ENCODE data around the gene ISX.
A peak's percentile ranks its signal among the peaks of the same experiment; 100 is the strongest.

Gene ISX

GRCh38 chr22:35114131-35114980 is 48.4 kb downstream of the ISX start:
- peak; percentile 19 for DNase-seq

- no peak for DNase-seq
These were observed 49.6 kb downstream of the ISX start for GRCh38 chr22:35115515-35115914.

- no peak for DNase-seq
These were observed 50.3 kb downstream of the ISX start for GRCh38 chr22:35116269-35116668.

- no peak for DNase-seq
These were observed 50.9 kb downstream of the ISX start for GRCh38 chr22:35116817-35117216.

- DNase-seq: no peak
These were observed 53.5 kb downstream of the ISX start for GRCh38 chr22:35119494-35119893.

- DNase-seq: no peak
These were observed 58.8 kb downstream of the ISX start for GRCh38 chr22:35124691-35125219.

GRCh38 chr22:35126993-35127392 is 61.0 kb downstream of the ISX start:
- DNase-seq: no peak

GRCh38 chr22:35128637-35129036 is 62.7 kb downstream of the ISX start:
- no peak for DNase-seq

GRCh38 chr22:35131525-35132000 is 65.6 kb downstream of the ISX start:
- no peak for DNase-seq

- no peak for DNase-seq
These were observed 66.6 kb downstream of the ISX start for GRCh38 chr22:35132568-35132967.

GRCh38 chr22:35133702-35134380 is 67.9 kb downstream of the ISX start:
- DNase-seq: no peak

GRCh38 chr22:35134637-35135036 is 68.7 kb downstream of the ISX start:
- no peak for DNase-seq

GRCh38 chr22:35135165-35135564 is 69.2 kb downstream of the ISX start:
- no peak for DNase-seq

All from islet precursor cell (in vitro differentiated cells).